K562 (cell line): Measurements from ENCODE around the gene LSM4. TPM values are rescaled to one million over a fixed set of nuclear protein-coding genes. Genes with fewer than 3 reads are reported as not detected.

ENCODE experiments used
- ELF1 ChIP-seq: fragments of 200-800 bp; sonication (Bioruptor generic); IDR thresholded peaks from 2 replicates; pipeline ENCODE4 v1.6.1; 2016; ENCODE audit warnings: missing genetic modification characterization, missing compliant biosample characterization
- MTA3 ChIP-seq: fragments of 450-650 bp; formaldehyde crosslinking; IDR thresholded peaks from 2 replicates; pipeline ENCODE4 v1.6.1; 2017; ENCODE audit warnings: mild to moderate bottlenecking, borderline replicate concordance
- NR2C1 ChIP-seq, 2 experiments: fragments of 450-650 bp; IDR thresholded peaks; 2 replicates each; pipeline ENCODE4 v1.6.1; 2017; ENCODE audit warnings: mild to moderate bottlenecking in 2 of 2, antibody characterized with exemption in 1 of 2, inconsistent platforms in 1 of 2, missing compliant biosample characterization in 1 of 2, missing genetic modification characterization in 1 of 2
- SAFB2 ChIP-seq: fragments of 200-400 bp; formaldehyde crosslinking; IDR thresholded peaks from 2 replicates; pipeline ENCODE4 v1.6.1; 2018; ENCODE audit warnings: borderline replicate concordance, low read length, low read depth, moderate library complexity; ENCODE audit not compliant: severe bottlenecking
- ZBTB17 ChIP-seq: fragments of 450-650 bp; formaldehyde crosslinking; IDR thresholded peaks from 2 replicates; pipeline ENCODE4 v1.4.0; 2020; ENCODE audit warnings: mild to moderate bottlenecking
- ZBTB33 ChIP-seq: sonication (generic); formaldehyde crosslinking; IDR thresholded peaks from 2 replicates; pipeline ENCODE4 v1.8.1; 2023; ENCODE audit warnings: mild to moderate bottlenecking, missing genetic modification reagents
- ZNF175 ChIP-seq: fragments of 200-800 bp; sonication (Bioruptor generic); IDR thresholded peaks from 2 replicates; pipeline ENCODE4 v1.6.1; 2016; ENCODE audit warnings: low read depth, mild to moderate bottlenecking, missing genetic modification characterization, missing compliant biosample characterization
- ZNF24 ChIP-seq: fragments of 450-650 bp; IDR thresholded peaks from 2 replicates; pipeline ENCODE4 v1.6.1; 2016
- ZNF280B ChIP-seq: fragments of 250-450 bp; sonication (Bioruptor Pico); IDR thresholded peaks from 2 replicates; pipeline ENCODE4 v1.5.1; 2021; ENCODE audit warnings: mild to moderate bottlenecking
- ZNF785 ChIP-seq: fragments of 250-450 bp; sonication (Bioruptor Pico); IDR thresholded peaks from 2 replicates; pipeline ENCODE4 v1.4.0; 2020; ENCODE audit warnings: mild to moderate bottlenecking
- polyA plus RNA-seq, 8 experiments: library from polyadenylated mRNA; depleted of rRNA in 4 of 8; stranded (reverse) in 5 of 8; unstranded in 3 of 8; fragments of >200 nt; fragmentation: Nextera tagmentation in 2 of 8; fragmentation: Illumina TruSeq in 1 of 8; extraction: Ambion mirVana in 2 of 8; extraction: Trizol in 1 of 8; gene quantifications; 2 replicates each; pipeline versions ENCODE4 v1.2.1 to v1.2.3, GENCODE V29; 2011 to 2014; ENCODE audit warnings: inconsistent platforms in 1 of 8, missing spikeins in 1 of 8
- total RNA-seq, 7 experiments: library from RNA; depleted of rRNA in 6 of 7; stranded (reverse); fragments of >200 nt in 6 of 7; fragmentation: Illumina TruSeq in 2 of 7; extraction: Trizol in 2 of 7; gene quantifications; 2 replicates each; pipeline versions ENCODE4 v1.2.1 to v1.2.3, GENCODE V29; 2011 to 2021; ENCODE audit warnings: low replicate concordance in 1 of 7
- TF ChIP-seq, protein P1 (sequence below), 2 experiments: fragments of 150-350 bp in 1 of 2; IDR thresholded peaks; 2 replicates each; pipeline ENCODE4 v1.6.1; 2012 to 2016; ENCODE audit warnings: low read depth in 2 of 2, low read length in 2 of 2, mild to moderate bottlenecking in 1 of 2, moderate library complexity in 1 of 2
- TF ChIP-seq, protein P2 (sequence below): fragments of 450-650 bp; formaldehyde crosslinking; IDR thresholded peaks from 2 replicates; pipeline ENCODE4 v1.4.0; 2020; ENCODE audit warnings: mild to moderate bottlenecking, mixed read lengths
- TF ChIP-seq, protein P3 (sequence below): fragments of 250-450 bp; sonication (Bioruptor Pico); IDR thresholded peaks from 2 replicates; pipeline ENCODE4 v1.4.0; 2020; ENCODE audit warnings: mild to moderate bottlenecking, moderate library complexity

LSM4 gene
- total and polyA plus RNA-seq, 9 of the 15 experiments (the other 6 are each of a cell fraction or from before 2014, with no cell fraction given), result 11.9 to 763 (median 202) TPM

GRCh38 chr19:18278521-18279265 lies 44.2 kb downstream of the LSM4 start (continued):
- TF ChIP-seq SAFB2 (no peak), MTA3 (no peak), ZNF785 (CRISPR knock-in tag) (no peak), ZBTB33 (CRISPR knock-in tag) (no peak), ZBTB17 (CRISPR knock-in tag) (no peak), ELF1 (tag) (no peak), ZNF175 (CRISPR knock-in tag) (no peak), NR2C1 (IDR thresholded peaks at IDR 0.05) (no peak), NR2C1 (tag; IDR thresholded peaks at IDR 0.05) (no peak), ZNF24 (no peak), ZNF280B (CRISPR knock-in tag) (no peak)
- TF ChIP-seq, protein P1, sequence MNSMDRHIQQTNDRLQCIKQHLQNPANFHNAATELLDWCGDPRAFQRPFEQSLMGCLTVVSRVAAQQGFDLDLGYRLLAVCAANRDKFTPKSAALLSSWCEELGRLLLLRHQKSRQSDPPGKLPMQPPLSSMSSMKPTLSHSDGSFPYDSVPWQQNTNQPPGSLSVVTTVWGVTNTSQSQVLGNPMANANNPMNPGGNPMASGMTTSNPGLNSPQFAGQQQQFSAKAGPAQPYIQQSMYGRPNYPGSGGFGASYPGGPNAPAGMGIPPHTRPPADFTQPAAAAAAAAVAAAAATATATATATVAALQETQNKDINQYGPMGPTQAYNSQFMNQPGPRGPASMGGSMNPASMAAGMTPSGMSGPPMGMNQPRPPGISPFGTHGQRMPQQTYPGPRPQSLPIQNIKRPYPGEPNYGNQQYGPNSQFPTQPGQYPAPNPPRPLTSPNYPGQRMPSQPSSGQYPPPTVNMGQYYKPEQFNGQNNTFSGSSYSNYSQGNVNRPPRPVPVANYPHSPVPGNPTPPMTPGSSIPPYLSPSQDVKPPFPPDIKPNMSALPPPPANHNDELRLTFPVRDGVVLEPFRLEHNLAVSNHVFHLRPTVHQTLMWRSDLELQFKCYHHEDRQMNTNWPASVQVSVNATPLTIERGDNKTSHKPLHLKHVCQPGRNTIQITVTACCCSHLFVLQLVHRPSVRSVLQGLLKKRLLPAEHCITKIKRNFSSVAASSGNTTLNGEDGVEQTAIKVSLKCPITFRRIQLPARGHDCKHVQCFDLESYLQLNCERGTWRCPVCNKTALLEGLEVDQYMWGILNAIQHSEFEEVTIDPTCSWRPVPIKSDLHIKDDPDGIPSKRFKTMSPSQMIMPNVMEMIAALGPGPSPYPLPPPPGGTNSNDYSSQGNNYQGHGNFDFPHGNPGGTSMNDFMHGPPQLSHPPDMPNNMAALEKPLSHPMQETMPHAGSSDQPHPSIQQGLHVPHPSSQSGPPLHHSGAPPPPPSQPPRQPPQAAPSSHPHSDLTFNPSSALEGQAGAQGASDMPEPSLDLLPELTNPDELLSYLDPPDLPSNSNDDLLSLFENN (IDR thresholded peaks at IDR 0.05; ENCODE audit: low read depth in 2 of 2, low read length in 2 of 2), result 0 out of 4 replicates have a peak, but pooled peaks of 1 of the 2 experiments have one; percentile 16
- TF ChIP-seq, protein P2, sequence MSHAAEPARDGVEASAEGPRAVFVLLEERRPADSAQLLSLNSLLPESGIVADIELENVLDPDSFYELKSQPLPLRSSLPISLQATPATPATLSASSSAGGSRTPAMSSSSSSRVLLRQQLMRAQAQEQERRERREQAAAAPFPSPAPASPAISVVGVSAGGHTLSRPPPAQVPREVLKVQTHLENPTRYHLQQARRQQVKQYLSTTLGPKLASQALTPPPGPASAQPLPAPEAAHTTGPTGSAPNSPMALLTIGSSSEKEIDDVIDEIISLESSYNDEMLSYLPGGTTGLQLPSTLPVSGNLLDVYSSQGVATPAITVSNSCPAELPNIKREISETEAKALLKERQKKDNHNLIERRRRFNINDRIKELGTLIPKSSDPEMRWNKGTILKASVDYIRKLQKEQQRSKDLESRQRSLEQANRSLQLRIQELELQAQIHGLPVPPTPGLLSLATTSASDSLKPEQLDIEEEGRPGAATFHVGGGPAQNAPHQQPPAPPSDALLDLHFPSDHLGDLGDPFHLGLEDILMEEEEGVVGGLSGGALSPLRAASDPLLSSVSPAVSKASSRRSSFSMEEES (CRISPR knock-in tag), result no peak
- TF ChIP-seq, protein P3, sequence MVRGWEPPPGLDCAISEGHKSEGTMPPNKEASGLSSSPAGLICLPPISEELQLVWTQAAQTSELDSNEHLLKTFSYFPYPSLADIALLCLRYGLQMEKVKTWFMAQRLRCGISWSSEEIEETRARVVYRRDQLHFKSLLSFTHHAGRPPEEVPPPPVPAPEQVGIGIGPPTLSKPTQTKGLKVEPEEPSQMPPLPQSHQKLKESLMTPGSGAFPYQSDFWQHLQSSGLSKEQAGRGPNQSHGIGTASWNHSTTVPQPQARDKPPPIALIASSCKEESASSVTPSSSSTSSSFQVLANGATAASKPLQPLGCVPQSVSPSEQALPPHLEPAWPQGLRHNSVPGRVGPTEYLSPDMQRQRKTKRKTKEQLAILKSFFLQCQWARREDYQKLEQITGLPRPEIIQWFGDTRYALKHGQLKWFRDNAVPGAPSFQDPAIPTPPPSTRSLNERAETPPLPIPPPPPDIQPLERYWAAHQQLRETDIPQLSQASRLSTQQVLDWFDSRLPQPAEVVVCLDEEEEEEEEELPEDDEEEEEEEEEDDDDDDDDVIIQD, result no peak
